GM12878 (cell line): ENCODE results near the gene MYO3B. TPM values are rescaled to one million over a fixed set of nuclear protein-coding genes. Genes with fewer than 3 reads are reported as not detected.

Experiments
- ATAC-seq: fragments of 200-7000 bp; cut with Tn5 transposase; 3 replicates; pipeline ENCODE4 v1.9.1; 2020; ENCODE audit warnings: mild to moderate bottlenecking, moderate library complexity
- BruUV-seq: library from RNA; stranded (reverse); fragments of 400-500 nt; replicated peaks from 2 replicates; lab custom pipeline; 2021; lab: Mats Ljungman, UMichigan
- CTCF ChIA-PET: fragments of 300-600 bp; sonication (Branson Sonifier 250); formaldehyde crosslinking; extraction: SDS; loops from one replicate; lab custom pipeline; 2021; ENCODE audit warnings: inconsistent platforms; lab: Yijun Ruan, JAX
- POLR2A ChIA-PET: fragments of 350-600 bp; formaldehyde crosslinking; extraction: SDS; loops from one replicate; lab custom pipeline; 2021; ENCODE audit warnings: inconsistent platforms; lab: Charles Lee
- RAD21 ChIA-PET: fragments of 300-600 bp; sonication (Branson Sonifier 250); formaldehyde crosslinking; loops from one replicate; lab custom pipeline; 2023; ENCODE audit warnings: antibody characterized with exemption; ENCODE audit not compliant: unreplicated experiment; lab: Charles Lee
- SMC1A ChIA-PET: fragments of 300-600 bp; sonication (Branson Sonifier 250); formaldehyde crosslinking; loops from one replicate; lab custom pipeline; 2023; ENCODE audit not compliant: unreplicated experiment, uncharacterized antibody; lab: Charles Lee
- DNase-seq: peaks from one replicate; pipeline ENCODE4 v3.0.0-alpha.2; 2011; ENCODE audit warnings: low read depth, low spot score
- FAIRE-seq: peaks from 3 replicates; lab custom pipeline; 2011; peaks lifted over from hg19 to GRCh38; lab: Jason Lieb, UNC
- H2AFZ ChIP-seq: 2 replicates; pipeline ENCODE4 v1.6.0; 2011; ENCODE audit warnings: low read depth, low read length, control low read depth; ENCODE audit not compliant: control insufficient read depth
- H3K27ac ChIP-seq: 2 replicates; pipeline ENCODE4 v1.5.1; 2011; ENCODE audit warnings: control low read depth; ENCODE audit not compliant: control insufficient read depth, insufficient read depth
- H3K27me3 ChIP-seq, 2 experiments: replicated peaks in 1 of 2; 2 replicates each; pipeline versions ENCODE4 v1.6.0 to v1.6.1; 2011; ENCODE audit warnings: low read length in 1 of 2; ENCODE audit not compliant: control insufficient read depth in 2 of 2, insufficient read depth in 2 of 2
- H3K36me3 ChIP-seq, 2 experiments: 2 replicates each; pipeline ENCODE4 v1.5.1; 2011; ENCODE audit warnings: low read length in 1 of 2; ENCODE audit not compliant: control insufficient read depth in 2 of 2, insufficient read depth in 2 of 2
- H3K4me1 ChIP-seq: 2 replicates; pipeline ENCODE4 v1.6.1; 2011; ENCODE audit warnings: mild to moderate bottlenecking, low read length, moderate library complexity, mixed read lengths; ENCODE audit not compliant: control insufficient read depth, insufficient read depth
- H3K4me2 ChIP-seq: 2 replicates; pipeline ENCODE4 v1.6.0; 2011; ENCODE audit warnings: control low read depth; ENCODE audit not compliant: control insufficient read depth, insufficient read depth
- H3K4me3 ChIP-seq: fragments of 200-600 bp; sonication (generic); 2 replicates; pipeline ENCODE4 v1.5.1; 2016
- H3K79me2 ChIP-seq: 2 replicates; pipeline ENCODE4 v1.6.0; 2011; ENCODE audit warnings: low read length; ENCODE audit not compliant: control insufficient read depth, insufficient read depth
- H3K9ac ChIP-seq: 2 replicates; pipeline ENCODE4 v1.8.0; 2011; ENCODE audit warnings: low read length, control low read depth, mixed read lengths; ENCODE audit not compliant: control insufficient read depth, insufficient read depth
- H3K9me3 ChIP-seq: replicated peaks from 3 replicates; pipeline ENCODE4 v1.5.1; 2011; ENCODE audit warnings: mild to moderate bottlenecking, low read length; ENCODE audit not compliant: control insufficient read depth, insufficient read depth
- H4K20me1 ChIP-seq: 2 replicates; pipeline ENCODE4 v1.6.0; 2011; ENCODE audit not compliant: control insufficient read depth, insufficient read depth
- BACH1 ChIP-seq: fragments of 450-650 bp; IDR thresholded peaks from 2 replicates; pipeline ENCODE4 v1.6.1; 2017; ENCODE audit warnings: mild to moderate bottlenecking, borderline replicate concordance
- BMI1 ChIP-seq: fragments of 450-650 bp; IDR thresholded peaks from 2 replicates; pipeline ENCODE4 v1.6.1; 2016; ENCODE audit warnings: mild to moderate bottlenecking, moderate library complexity, borderline replicate concordance
- IKZF2 ChIP-seq, 2 experiments: fragments of 450-650 bp; IDR thresholded peaks; 2 replicates each; pipeline ENCODE4 v1.6.1; 2017; ENCODE audit warnings: mild to moderate bottlenecking in 2 of 2, moderate library complexity in 2 of 2
- LARP7 ChIP-seq: fragments of 450-650 bp; IDR thresholded peaks from 2 replicates; pipeline ENCODE4 v1.6.1; 2017; ENCODE audit warnings: mild to moderate bottlenecking
- NKRF ChIP-seq: fragments of 450-650 bp; conservative IDR thresholded peaks from 2 replicates; pipeline ENCODE4 v1.6.1; 2017; ENCODE audit warnings: mild to moderate bottlenecking, moderate library complexity
- RCOR1 ChIP-seq: conservative IDR thresholded peaks from 2 replicates; pipeline ENCODE4 v1.6.1; 2012; ENCODE audit warnings: low read depth, low read length, improper control_type of control experiment
- SIN3A ChIP-seq: IDR thresholded peaks from 2 replicates; pipeline ENCODE4 v1.6.1; 2012; ENCODE audit warnings: low read depth, low read length, improper control_type of control experiment
- SMC3 ChIP-seq: IDR thresholded peaks from 2 replicates; pipeline ENCODE4 v1.6.1; 2011; ENCODE audit warnings: low read length, improper control_type of control experiment, borderline replicate concordance
- TBL1XR1 ChIP-seq: IDR thresholded peaks from 2 replicates; pipeline ENCODE4 v1.6.1; 2012; ENCODE audit warnings: low read depth, low read length, improper control_type of control experiment
- ZBED1 ChIP-seq: IDR thresholded peaks from 2 replicates; pipeline ENCODE4 v1.6.1; 2016; ENCODE audit warnings: borderline replicate concordance
- ZBTB11 ChIP-seq: fragments of 450-650 bp; formaldehyde crosslinking; IDR thresholded peaks from 2 replicates; pipeline ENCODE4 v1.5.0; 2022; ENCODE audit warnings: mild to moderate bottlenecking, missing genetic modification characterization
- ZNF384 ChIP-seq: IDR thresholded peaks from 2 replicates; pipeline ENCODE4 v1.6.1; 2012; ENCODE audit warnings: low read depth, mild to moderate bottlenecking, low read length, improper control_type of control experiment, borderline replicate concordance
- WGBS: methylation state at CpG from one replicate; pipeline ENCODE4 v1.1.6; 2016; ENCODE audit warnings: low lambda C conversion rate; ENCODE audit not compliant: insufficient replicate concordance, insufficient coverage; ENCODE audit errors: missing lambda C conversion rate; 5-methylcytosine and 5-hydroxymethylcytosine counted together
- in situ Hi-C: fragments of 300-500 bp; cut with MboI; formaldehyde crosslinking; loops from 9 replicates; pipeline ENCODE4 v1.14.3; 2018; ENCODE audit warnings: mixed read lengths
- intact Hi-C: fragments of 100-400 bp; cut with micrococcal nuclease; formaldehyde crosslinking; loops from one replicate; pipeline ENCODE4 v1.14.2; 2022; ENCODE audit not compliant: unreplicated experiment
- polyA plus RNA-seq, 11 experiments: library from polyadenylated mRNA; depleted of rRNA in 4 of 11; unstranded in 6 of 11; stranded (reverse) in 5 of 11; fragments of >200 nt; fragmentation: Nextera tagmentation in 4 of 11; fragmentation: Illumina TruSeq in 1 of 11; extraction: Ambion mirVana in 4 of 11; extraction: Trizol in 1 of 11; gene quantifications; 1 replicate in 1 of 11; 2 replicates in 10 of 11; pipeline versions ENCODE4 v1.2.1 to v1.2.3, GENCODE V29; 2011 to 2016; ENCODE audit warnings: inconsistent platforms in 2 of 11, missing spikeins in 2 of 11, low read depth in 1 of 11
- total RNA-seq, 4 experiments: library from RNA; depleted of rRNA in 3 of 4; stranded (reverse); fragments of >200 nt in 3 of 4; fragmentation: Illumina TruSeq in 1 of 4; extraction: Trizol in 1 of 4; gene quantifications; 2 replicates each; pipeline versions ENCODE4 v1.2.1 to v1.2.3, GENCODE V29; 2013 to 2021

MYO3B gene
- total and polyA plus RNA-seq, 10 of the 15 experiments (the other 5 are each of a cell fraction or from before 2014, with no cell fraction given), result 1.1 to 7.1 (median 2.1) TPM

GRCh38 chr2:170240629-170241028 lies 62.7 kb downstream of the MYO3B start:
- intact Hi-C loops, result no loop called here
- ChIA-PET RAD21 (interaction anchor here (1.3 to 2.5 kb wide), 4 partner anchors 10 to 576 kb away, joined by 3 to 10 read pairs (median 4); partner anchors contain the start of gene GAD1), SMC1A (interaction anchor here (0.7 to 3.3 kb wide), 13 partner anchors 9 to 633 kb away, joined by 3 to 14 read pairs (median 4); no protein-coding TSS in a partner anchor)
- no peak for FAIRE-seq
- no peak overlapping the region for H3K27ac ChIP-seq
- no peak overlapping the region for H3K4me2 ChIP-seq
- H3K36me3 ChIP-seq, result no peaks in the 10 kb centered on the region; a peak in 1 of 4 replicates
- no peak overlapping the region for H2AFZ ChIP-seq
- no peaks in the 10 kb centered on the region for H3K4me1 ChIP-seq
- no peaks in the 10 kb centered on the region for H4K20me1 ChIP-seq
- H3K9me3 ChIP-seq, result no peaks in the 10 kb centered on the region
- no peak overlapping the region for H3K4me3 ChIP-seq
- TF ChIP-seq ZNF384 (no peak), RCOR1 (no peak), TBL1XR1 (no peak), SMC3 (no peak), SIN3A (no peak), NKRF (no peak), BMI1 (no peak), ZBED1 (no peak), ZBTB11 (CRISPR knock-in tag) (no peak), BACH1 (no peak), IKZF2 (IDR thresholded peaks at IDR 0.05) (no peak), LARP7 (no peak)
- TF ChIP-seq, all 136 proteins: peak for 0
- POLR2A ChIA-PET, result no interaction called here
- in situ Hi-C loops, result no loop called here
- BruUV-seq, result no TSS peak
- Histone ChIP-seq H3K27me3 (no peaks in the 10 kb centered on the region), H3K9ac (no peak overlapping the region), H3K79me2 (no peaks in the 10 kb centered on the region)
- DNase-seq (no peak), ATAC-seq (no peak)
- WGBS, result 47% methylated on average over 2 of the region's 2 CpGs
- CTCF ChIA-PET, result interaction anchor here (0.6 to 3.2 kb wide), 7 partner anchors 9 to 576 kb away, joined by 3 to 13 read pairs (median 6); partner anchors contain the start of gene GAD1
